ENCODE measurements around the gene ANO7.

ANO7 gene

DNA sequence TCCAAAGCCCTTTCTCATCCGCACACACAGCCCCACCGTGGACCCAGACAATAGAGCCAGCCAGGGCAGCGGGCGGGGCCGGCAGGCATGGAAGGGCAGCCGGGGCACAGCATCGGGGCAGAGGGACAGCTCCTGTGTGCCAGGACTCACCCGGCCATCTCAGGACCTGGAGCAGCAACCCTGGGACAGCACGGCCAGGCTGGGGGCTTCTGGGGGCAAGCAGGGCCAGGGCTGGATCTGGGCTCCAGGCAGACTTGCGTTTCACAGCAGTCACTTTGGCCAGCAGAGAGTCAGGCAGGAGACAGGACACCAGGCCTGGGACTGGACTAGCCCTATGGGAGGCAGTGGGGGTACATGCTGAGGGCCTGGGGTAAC lies 15.5 kb downstream of the ANO7 start:
- DNase-seq (ENCODE audit: low read depth in 2 of 2): no peak
- H3K4me3 ChIP-seq (replicated peaks in 1 of 2; ENCODE audit: low read depth in 2 of 2, low read length in 2 of 2): no peak overlapping the region
- TF ChIP-seq, protein P1, sequence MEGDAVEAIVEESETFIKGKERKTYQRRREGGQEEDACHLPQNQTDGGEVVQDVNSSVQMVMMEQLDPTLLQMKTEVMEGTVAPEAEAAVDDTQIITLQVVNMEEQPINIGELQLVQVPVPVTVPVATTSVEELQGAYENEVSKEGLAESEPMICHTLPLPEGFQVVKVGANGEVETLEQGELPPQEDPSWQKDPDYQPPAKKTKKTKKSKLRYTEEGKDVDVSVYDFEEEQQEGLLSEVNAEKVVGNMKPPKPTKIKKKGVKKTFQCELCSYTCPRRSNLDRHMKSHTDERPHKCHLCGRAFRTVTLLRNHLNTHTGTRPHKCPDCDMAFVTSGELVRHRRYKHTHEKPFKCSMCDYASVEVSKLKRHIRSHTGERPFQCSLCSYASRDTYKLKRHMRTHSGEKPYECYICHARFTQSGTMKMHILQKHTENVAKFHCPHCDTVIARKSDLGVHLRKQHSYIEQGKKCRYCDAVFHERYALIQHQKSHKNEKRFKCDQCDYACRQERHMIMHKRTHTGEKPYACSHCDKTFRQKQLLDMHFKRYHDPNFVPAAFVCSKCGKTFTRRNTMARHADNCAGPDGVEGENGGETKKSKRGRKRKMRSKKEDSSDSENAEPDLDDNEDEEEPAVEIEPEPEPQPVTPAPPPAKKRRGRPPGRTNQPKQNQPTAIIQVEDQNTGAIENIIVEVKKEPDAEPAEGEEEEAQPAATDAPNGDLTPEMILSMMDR (IDR thresholded peaks at IDR 0.05; ENCODE audit: low read depth, low read length): no peak

DNA sequence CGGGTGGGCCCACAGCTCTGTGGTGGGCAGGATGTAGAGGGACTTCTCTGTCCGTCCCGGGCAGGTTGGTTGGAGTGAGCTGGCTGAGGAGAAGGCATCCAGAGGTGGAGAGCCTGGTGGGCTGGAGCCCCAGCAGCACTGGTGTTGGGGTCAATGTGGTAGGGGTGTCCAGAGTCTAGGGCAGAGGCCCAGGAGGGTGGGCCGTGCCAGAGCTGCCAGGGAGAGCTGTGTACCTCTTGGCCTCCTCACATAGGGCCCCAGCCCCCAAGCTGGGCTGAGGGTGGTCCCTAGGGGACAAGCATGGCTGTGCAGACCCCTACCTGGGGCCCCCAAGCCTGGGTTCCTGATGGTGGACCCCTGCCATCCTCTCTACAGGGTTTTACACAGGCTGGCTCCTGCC lies 16.0 kb downstream of the ANO7 start:
- DNase-seq (ENCODE audit: low read depth in 2 of 2): no peak
- TF ChIP-seq, protein P1 (IDR thresholded peaks at IDR 0.05; ENCODE audit: low read depth, low read length): no peak
- H3K4me3 ChIP-seq (replicated peaks in 1 of 2; ENCODE audit: low read depth in 2 of 2, low read length in 2 of 2): no peak overlapping the region

DNA sequence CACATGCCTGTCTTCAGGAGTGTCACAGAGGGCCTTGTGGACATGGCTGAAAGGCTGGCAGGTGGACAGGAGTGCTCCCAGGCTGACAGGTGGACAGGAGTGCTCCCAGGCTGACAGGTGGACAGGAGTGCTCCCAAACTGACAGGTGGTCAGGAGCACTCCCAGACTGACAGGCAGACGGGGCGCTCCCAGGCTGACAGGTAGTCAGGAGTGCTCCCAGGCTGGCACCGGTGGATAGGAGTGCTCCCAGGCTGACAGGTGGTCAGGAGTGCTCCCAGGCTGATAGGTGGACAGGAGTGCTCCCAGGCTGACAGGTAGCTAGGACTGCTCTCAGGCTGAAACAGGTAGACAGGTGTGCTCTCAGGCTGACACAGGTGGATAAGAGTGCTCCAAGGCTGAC lies 16.6 kb downstream of the ANO7 start:
- TF ChIP-seq, protein P1 (IDR thresholded peaks at IDR 0.05; ENCODE audit: low read depth, low read length): no peak
- H3K4me3 ChIP-seq (replicated peaks in 1 of 2; ENCODE audit: low read depth in 2 of 2, low read length in 2 of 2): no peak overlapping the region
- no peak for DNase-seq (ENCODE audit: low read depth in 2 of 2)

DNA sequence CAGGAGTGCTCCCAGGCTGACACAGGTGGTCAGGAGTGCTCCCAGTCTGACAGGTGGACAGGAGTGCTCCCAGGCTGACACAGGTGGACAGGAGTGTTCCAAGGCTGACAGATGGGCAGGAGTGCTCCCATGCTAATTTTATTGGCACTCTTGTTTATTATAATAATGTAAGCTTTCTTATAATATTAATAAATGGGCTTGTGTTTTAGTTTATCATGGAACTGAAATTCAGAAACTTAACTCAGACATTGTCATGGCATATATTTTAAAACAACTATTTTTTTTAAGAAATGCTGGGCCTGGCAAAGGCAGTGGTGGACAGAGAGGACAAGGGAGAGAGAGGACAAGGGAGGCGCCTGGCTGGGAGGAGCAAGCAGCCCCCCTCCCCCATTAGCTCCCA lies 18.7 kb downstream of the ANO7 start:
- TF ChIP-seq, protein P1 (IDR thresholded peaks at IDR 0.05; ENCODE audit: low read depth, low read length): no peak
- H3K4me3 ChIP-seq (replicated peaks in 1 of 2; ENCODE audit: low read depth in 2 of 2, low read length in 2 of 2): no peak overlapping the region
- no peak for DNase-seq (ENCODE audit: low read depth in 2 of 2)

DNA sequence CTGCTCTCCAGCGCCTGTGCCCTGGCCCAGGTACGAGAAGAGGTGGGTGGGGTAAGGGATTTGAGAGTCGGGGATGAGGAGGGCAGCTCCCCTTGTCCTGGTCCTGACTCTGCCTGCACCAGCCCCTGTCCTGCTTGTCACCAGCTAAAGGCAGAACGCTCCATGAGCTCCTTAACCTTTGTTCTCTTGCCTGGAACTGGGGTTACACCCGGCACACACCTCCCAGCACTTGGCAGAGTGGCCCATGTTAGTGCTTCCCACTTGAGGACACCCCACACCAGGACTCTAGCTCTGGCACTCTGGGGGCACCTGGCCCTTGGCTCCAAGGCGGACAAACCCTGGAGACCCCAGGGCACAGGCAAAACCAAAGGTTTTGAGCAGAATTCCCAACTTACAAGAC lies 19.2 kb downstream of the ANO7 start:
- no peak for DNase-seq (ENCODE audit: low read depth in 2 of 2)
- TF ChIP-seq, protein P1 (IDR thresholded peaks at IDR 0.05; ENCODE audit: low read depth, low read length): no peak
- H3K4me3 ChIP-seq (replicated peaks in 1 of 2; ENCODE audit: low read depth in 2 of 2, low read length in 2 of 2): no peak overlapping the region

DNA sequence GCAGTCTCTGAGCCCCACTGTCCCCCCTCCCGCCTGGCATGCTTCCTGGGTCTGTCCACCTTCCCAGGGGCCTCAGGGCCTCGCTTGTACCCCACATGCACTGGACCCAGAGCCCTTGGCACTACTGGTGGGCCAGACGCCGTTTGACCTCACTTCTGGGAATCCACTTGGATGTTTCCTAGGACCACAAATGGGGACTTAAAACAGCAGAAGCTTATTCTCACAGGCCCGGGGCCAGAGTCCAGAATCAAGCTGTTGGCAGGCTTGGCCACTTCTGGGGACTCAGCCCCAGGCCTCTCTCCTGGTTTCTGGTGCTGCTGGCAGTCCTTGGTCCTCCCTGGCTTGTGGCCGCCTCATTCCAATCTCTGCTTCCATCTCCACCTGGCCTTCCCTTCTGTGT lies 19.6 kb downstream of the ANO7 start:
- DNase-seq (ENCODE audit: low read depth in 2 of 2): no peak
- H3K4me3 ChIP-seq (replicated peaks in 1 of 2; ENCODE audit: low read depth in 2 of 2, low read length in 2 of 2): no peak overlapping the region
- TF ChIP-seq, protein P1 (IDR thresholded peaks at IDR 0.05; ENCODE audit: low read depth, low read length): no peak

DNA sequence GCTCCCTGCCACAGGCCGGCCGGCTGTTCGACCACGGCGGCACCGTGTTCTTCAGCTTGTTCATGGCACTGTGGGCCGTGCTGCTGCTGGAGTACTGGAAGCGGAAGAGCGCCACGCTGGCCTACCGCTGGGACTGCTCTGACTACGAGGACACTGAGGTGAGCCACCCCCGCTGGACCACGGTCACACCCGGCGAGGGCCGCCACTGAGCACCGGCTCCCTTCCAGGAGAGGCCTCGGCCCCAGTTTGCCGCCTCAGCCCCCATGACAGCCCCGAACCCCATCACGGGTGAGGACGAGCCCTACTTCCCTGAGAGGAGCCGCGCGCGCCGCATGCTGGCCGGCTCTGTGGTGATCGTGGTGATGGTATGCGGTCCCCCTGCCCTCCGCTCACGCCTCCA lies 20.8 kb downstream of the ANO7 start:
- no peak for DNase-seq (ENCODE audit: low read depth in 2 of 2)

More for the DNA sequence above, 20.8 kb downstream of the ANO7 start:
- H3K4me3 ChIP-seq (replicated peaks in 1 of 2; ENCODE audit: low read depth in 2 of 2, low read length in 2 of 2): no peak overlapping the region
- TF ChIP-seq, protein P1 (IDR thresholded peaks at IDR 0.05; ENCODE audit: low read depth, low read length): no peak
